GM19240 (cell line): ENCODE data around the gene NINJ2.

Experiments used
- DNase-seq: peaks from one replicate; pipeline ENCODE4 v3.0.0; 2011; ENCODE audit warnings: low spot score; ENCODE audit not compliant: insufficient read length

NINJ2 gene

GRCh38 chr12:674272-674781 lies 11.1 kb upstream of the NINJ2 start:
- DNase-seq: no peak

GRCh38 chr12:673849-674248 lies 10.6 kb upstream of the NINJ2 start:
- DNase-seq: no peak

- DNase-seq: no peak
These were observed 6.3 kb upstream of the NINJ2 start for GRCh38 chr12:669576-669945.

GRCh38 chr12:668090-668481 lies 4.8 kb upstream of the NINJ2 start:
- no peak for DNase-seq

DNA sequence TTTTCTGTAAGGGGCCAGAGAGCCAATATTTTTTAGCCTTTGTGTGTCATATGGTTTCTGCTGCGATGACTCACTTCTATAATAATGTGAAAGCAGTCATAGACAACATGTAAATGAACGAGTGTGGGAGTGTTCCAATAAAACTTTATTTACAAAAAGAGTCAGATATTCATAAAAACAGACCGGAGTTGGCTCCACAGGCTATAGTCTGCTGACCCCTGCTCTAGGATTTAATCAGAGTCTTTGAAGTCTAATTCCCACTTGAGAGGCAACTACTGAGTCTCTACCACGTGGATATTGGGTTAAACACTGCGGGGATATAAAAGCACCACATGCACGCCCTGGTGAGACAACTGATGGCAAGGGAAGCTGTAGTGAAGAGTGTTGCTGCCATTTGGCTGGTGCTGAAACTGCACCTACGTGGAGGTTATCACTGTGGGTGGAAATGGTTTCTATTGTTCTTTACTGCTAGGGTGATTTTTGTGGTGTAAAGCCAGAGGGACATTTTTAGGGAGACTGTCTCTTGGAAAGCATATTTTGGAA lies 3.6 kb upstream of the NINJ2 start:
- no peak for DNase-seq

GRCh38 chr12:666066-666465 lies 2.8 kb upstream of the NINJ2 start:
- DNase-seq: no peak

DNA sequence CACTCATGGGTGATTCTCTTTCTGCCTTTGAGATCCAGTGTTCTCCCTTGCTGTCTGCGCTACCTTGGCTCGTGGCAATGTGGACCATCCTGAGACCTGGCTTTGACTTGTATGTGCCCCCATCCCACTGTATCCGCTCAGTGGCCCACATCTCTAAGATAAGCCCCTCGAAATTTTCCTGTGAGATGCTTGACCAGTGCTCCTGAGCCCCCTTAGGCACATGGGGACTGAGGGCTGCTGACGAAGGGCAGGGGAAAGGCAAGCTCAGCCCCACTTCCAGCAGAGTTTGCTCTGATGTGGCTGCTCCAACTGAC lies 1.5 kb upstream of the NINJ2 start:
- no peak for DNase-seq

DNA sequence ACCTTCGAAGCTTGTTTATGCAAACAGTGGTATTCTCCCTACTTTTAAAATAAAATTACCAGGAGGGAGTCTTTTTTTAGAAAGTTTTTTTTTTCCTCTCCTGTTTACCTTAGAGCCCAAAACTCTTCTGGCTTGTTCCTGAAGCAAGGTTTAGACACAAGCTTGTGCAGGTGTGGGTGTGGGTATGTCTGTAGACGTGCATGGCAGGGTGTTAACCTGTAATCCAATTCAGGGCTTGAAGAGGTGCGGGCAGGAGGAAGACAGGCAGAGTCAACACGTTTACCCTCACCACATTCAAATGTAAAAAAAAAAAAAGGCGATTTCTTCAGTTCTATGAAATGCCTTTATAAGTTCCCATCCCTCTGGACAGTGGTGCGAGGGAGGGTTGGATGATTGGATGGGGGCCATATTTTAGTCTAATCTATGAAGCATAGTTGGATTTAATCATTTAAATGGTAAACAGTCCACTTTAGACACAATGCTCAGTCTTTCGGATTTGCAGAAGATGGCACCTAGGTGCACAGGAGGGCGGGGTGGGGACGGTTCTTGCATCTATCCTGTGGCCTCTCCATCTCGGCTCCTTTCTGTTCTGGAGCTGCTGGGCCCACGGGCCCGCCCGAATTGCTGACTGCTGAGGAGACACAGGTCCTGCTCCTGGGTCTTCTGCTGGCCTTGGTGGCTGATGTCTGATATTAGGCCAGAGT lies 982 bp upstream of the NINJ2 start:
- no peak for DNase-seq

DNA sequence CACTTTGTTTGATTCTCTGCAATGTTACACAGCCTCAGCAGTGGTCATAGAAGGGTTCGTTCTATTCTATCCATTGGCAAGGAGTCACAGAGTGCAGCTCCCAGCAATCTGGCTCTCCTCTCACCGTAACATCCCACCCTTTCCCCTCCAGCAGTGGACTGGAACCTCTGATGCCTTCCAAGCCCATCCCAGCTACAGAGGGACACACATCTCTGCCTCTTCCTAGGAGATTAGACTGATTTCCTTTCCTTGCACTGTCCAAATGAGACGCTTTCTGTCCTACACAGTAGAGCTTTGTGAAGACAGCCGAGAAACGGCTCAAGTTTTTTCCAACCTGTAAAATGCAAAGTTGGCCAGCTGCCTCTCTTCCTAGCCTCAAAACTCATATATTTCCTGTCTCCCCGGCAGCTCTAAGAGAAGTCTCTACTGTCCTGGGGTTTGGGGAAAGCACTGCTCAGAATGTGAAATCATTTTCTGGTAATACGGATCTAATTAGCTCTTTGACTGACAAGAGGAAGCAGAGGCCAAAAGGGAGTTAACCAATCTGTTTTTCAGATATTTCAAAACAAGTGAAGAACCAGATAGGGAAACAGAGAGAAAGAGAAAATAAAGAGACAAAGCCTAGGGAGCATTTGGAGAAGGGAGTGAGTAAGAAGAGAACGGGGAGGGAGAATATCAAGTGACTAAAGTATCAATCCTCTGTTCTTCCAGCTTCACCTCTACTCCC lies 516 bp downstream of the NINJ2 start:
- DNase-seq: no peak

- DNase-seq: no peak
These were observed 1.3 kb downstream of the NINJ2 start for GRCh38 chr12:661720-662486.

GRCh38 chr12:659090-659683 lies 4.1 kb downstream of the NINJ2 start:
- no peak for DNase-seq

- no peak for DNase-seq
These were observed 12.3 kb downstream of the NINJ2 start for GRCh38 chr12:650983-651382.

GRCh38 chr12:647385-648085 lies 15.7 kb downstream of the NINJ2 start:
- no peak for DNase-seq

DNA sequence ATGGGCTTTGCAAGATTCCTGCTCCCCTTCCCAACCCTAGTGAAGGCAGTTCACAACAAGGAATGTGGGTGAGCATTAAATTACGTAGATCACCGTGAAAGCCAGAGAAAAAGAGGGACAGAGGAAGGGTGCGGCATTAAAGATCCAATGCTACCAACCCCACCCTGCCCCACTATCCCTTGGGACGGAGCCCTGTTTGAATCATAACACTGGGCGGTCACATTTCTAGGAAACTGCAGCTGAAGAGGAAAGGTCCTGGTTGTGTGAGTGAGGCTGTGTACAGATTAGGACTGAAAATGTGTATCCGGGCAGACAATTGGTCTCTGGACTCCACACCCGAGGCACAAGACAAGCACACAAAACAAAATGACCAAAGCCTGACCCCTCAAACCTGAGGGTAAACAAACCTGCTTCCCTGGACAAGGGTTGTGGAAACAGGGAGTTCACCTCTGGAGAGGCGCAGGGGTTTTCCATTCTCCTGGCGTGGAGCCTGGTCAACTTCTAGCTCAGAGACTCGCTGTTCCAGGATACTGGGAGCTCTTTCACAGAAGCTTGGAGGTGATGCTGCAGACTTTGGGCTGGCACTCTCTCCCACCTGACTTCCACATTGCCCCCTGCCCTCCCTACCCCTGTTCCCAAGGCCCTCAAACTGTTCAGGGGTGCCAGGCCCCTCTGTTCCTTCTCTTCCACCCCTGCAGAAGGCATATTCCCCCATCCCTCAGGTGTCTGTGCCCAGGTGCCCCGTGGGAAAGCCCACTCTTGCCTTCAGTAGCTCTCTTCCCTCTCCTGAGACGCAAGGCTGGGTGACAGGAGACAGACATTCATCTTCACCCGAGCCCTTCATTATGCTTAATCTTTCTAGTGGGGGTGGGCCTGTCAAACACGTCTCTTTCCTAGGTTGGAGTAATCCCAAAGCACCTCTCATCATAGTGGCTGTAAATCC lies 16.5 kb downstream of the NINJ2 start:
- DNase-seq: no peak

GRCh38 chr12:645563-646071 lies 17.6 kb downstream of the NINJ2 start:
- no peak for DNase-seq

GRCh38 chr12:644818-645552 lies 18.3 kb downstream of the NINJ2 start:
- DNase-seq: no peak

- DNase-seq: no peak
These were observed 19.0 kb downstream of the NINJ2 start for GRCh38 chr12:644303-644639.

DNA sequence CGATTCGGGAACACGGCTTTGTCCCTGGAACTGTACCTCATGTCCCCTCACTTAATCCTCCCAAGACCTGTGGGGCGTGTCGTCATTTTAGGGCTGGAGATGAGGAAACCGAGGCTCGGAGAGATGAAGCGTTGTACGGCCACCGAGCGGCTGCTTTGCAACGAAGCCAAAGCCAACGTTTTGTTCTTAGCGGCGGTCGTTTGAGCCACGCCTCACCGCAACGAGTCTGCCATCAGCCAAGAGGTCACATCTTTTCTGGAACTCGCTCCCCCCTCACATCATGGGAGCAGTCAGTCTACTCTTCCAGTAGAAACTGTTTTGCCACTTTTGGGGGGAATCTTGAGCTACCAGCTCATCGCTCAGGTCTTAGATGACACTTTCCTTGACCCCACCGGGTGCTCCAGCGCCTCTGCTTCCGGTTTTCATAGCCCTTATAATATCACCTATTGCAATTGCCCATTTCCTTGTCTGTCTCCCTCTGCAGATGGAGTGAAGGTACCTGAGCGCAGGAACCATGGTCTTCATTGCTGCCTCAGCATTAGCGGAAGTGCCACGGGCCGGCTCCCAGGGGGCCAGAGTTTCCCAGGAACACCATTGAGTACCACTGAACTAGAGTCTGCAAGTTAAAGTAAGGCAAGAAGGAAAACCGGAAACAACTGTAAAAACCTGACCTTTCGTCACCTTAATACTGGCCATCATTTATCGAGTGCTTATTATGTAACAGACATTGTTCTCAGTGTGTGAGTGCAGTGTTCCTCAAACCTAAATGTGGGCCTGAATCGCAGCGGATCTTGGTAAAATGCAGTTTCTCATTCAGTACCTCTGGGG lies 19.6 kb downstream of the NINJ2 start:
- DNase-seq: no peak
